ENCODE measurements around the gene FLT3. TPM values are rescaled to one million over a fixed set of nuclear protein-coding genes. Genes with fewer than 3 reads are reported as not detected.

FLT3 gene
- total and polyA plus RNA-seq, 2 donors (not counting 1 experiment from before 2014, with no cell fraction given) = 0.13 to 0.42 TPM

GRCh38 chr13:28055357-28055756 is 45.0 kb downstream of the FLT3 start:
- peak overlapping the region; percentile 20 for H2AFZ ChIP-seq (ENCODE audit: insufficient read depth, low read depth, low read length, poor library complexity, severe bottlenecking)
- no peak overlapping the region for H3K4me2 ChIP-seq (replicated peaks; ENCODE audit: low read depth, low read length, poor library complexity, severe bottlenecking)
- no peak for ATAC-seq (ENCODE audit: low read depth)
- Mint-ChIP-seq H3K4me1 (peaks cover 33% of the 10 kb centered on the region), H3K27me3 (no peaks in the 10 kb centered on the region), H3K27ac (peak overlapping the region; percentile 7), H3K9me3 (ENCODE audit: insufficient read depth) (no peaks in the 10 kb centered on the region), H3K4me3 (no peak overlapping the region)
- H3K27ac ChIP-seq (ENCODE audit: low read length in 2 of 2) = no peak overlapping the region
- no peaks in the 10 kb centered on the region for H3K79me2 ChIP-seq (ENCODE audit: control insufficient read depth, insufficient read depth, low read length)
- ChIA-PET POLR2A (no interaction called here), CTCF (no interaction called here)
- TF ChIP-seq CTCF (IDR thresholded peaks at IDR 0.05) (no peak), EZH2 (IDR thresholded peaks at IDR 0.05; ENCODE audit: borderline replicate concordance, insufficient read depth, low read depth, low read length, poor library complexity, severe bottlenecking) (no peak)
- intact Hi-C loops (cut with micrococcal nuclease) = no loop called here
- no peaks in the 10 kb centered on the region for H3K9me3 ChIP-seq (ENCODE audit: control extremely low read depth in 1 of 3, control insufficient read depth in 2 of 3, insufficient read depth in 1 of 3, low read length in 2 of 3)
- no peak for DNase-seq
- H3K4me3 ChIP-seq (ENCODE audit: control extremely low read depth in 1 of 5, extremely low read depth in 1 of 5, insufficient read depth in 1 of 5, low read depth in 2 of 5, low read length in 4 of 5) = no peak overlapping the region
- no CpG with 5 or more reads among the region's 2 CpGs for WGBS (ENCODE audit: insufficient coverage)
- peaks cover 28 to 30% of the 10 kb centered on the region in 2 donors for H3K4me1 ChIP-seq (ENCODE audit: control insufficient read depth in 2 of 2, insufficient read depth in 2 of 2, low read length in 2 of 2)
- H3K9ac ChIP-seq (ENCODE audit: low read length) = no peak overlapping the region
- H4K20me1 ChIP-seq (ENCODE audit: control insufficient read depth, insufficient read depth, low read length, poor library complexity, severe bottlenecking) = no peaks in the 10 kb centered on the region
- H3K27me3 ChIP-seq (replicated peaks in 1 of 4; ENCODE audit: control extremely low read depth in 1 of 4, control insufficient read depth in 3 of 4, insufficient read depth in 4 of 4, low read length in 3 of 4) = no peaks in the 10 kb centered on the region
- H3K36me3 ChIP-seq (replicated peaks in 1 of 2; ENCODE audit: control extremely low read depth in 1 of 2, control insufficient read depth in 1 of 2, extremely low read depth in 1 of 2, insufficient read depth in 2 of 2, low read length in 1 of 2) = no peaks in the 10 kb centered on the region

GRCh38 chr13:28052945-28053344 is 47.4 kb downstream of the FLT3 start:
- Histone ChIP-seq H3K27ac (ENCODE audit: low read length in 2 of 2) (no peak overlapping the region), H3K79me2 (ENCODE audit: control insufficient read depth, insufficient read depth, low read length) (no peaks in the 10 kb centered on the region), H3K36me3 (replicated peaks in 1 of 2; ENCODE audit: control extremely low read depth in 1 of 2, control insufficient read depth in 1 of 2, extremely low read depth in 1 of 2, insufficient read depth in 2 of 2, low read length in 1 of 2) (no peaks in the 10 kb centered on the region), H3K4me1 (ENCODE audit: control insufficient read depth in 2 of 2, insufficient read depth in 2 of 2, low read length in 2 of 2) (peaks cover 45 to 47% of the 10 kb centered on the region in 2 donors), H3K4me3 (ENCODE audit: control extremely low read depth in 1 of 5, extremely low read depth in 1 of 5, insufficient read depth in 1 of 5, low read depth in 2 of 5, low read length in 4 of 5) (no peak overlapping the region), H3K4me2 (replicated peaks; ENCODE audit: low read depth, low read length, poor library complexity, severe bottlenecking) (no peak overlapping the region), H4K20me1 (ENCODE audit: control insufficient read depth, insufficient read depth, low read length, poor library complexity, severe bottlenecking) (no peaks in the 10 kb centered on the region), H3K27me3 (replicated peaks in 1 of 4; ENCODE audit: control extremely low read depth in 1 of 4, control insufficient read depth in 3 of 4, insufficient read depth in 4 of 4, low read length in 3 of 4) (no peaks in the 10 kb centered on the region), H2AFZ (ENCODE audit: insufficient read depth, low read depth, low read length, poor library complexity, severe bottlenecking) (no peak overlapping the region), H3K9me3 (ENCODE audit: control extremely low read depth in 1 of 3, control insufficient read depth in 2 of 3, insufficient read depth in 1 of 3, low read length in 2 of 3) (no peaks in the 10 kb centered on the region), H3K9ac (ENCODE audit: low read length) (no peak overlapping the region)
- ATAC-seq (ENCODE audit: low read depth) = no peak
- Mint-ChIP-seq H3K9me3 (ENCODE audit: insufficient read depth) (no peaks in the 10 kb centered on the region), H3K27ac (peak overlapping the region; percentile 4), H3K4me1 (peaks cover 52% of the 10 kb centered on the region), H3K27me3 (no peaks in the 10 kb centered on the region), H3K4me3 (no peak overlapping the region)
- POLR2A ChIA-PET = no interaction called here
- TF ChIP-seq EZH2 (IDR thresholded peaks at IDR 0.05; ENCODE audit: borderline replicate concordance, insufficient read depth, low read depth, low read length, poor library complexity, severe bottlenecking) = no peak
- TF ChIP-seq CTCF (IDR thresholded peaks at IDR 0.05) = no peak
- DNase-seq = no peak
- CTCF ChIA-PET = interaction anchor here (0.7 to 1.2 kb wide), 2 partner anchors 69 to 239 kb away, joined by 3 to 8 read pairs; no protein-coding TSS in a partner anchor
- intact Hi-C loops (cut with micrococcal nuclease) = no loop called here
